HG03565 (cell line): ENCODE data around the gene ADAMTS12.

Source experiments
- ATAC-seq: cut with Tn5 transposase; IDR thresholded peaks from one replicate; pipeline ENCODE4 v1.9.1; 2021; ENCODE audit warnings: mild to moderate bottlenecking, moderate library complexity; ENCODE audit not compliant: unreplicated experiment

ADAMTS12 gene

DNA sequence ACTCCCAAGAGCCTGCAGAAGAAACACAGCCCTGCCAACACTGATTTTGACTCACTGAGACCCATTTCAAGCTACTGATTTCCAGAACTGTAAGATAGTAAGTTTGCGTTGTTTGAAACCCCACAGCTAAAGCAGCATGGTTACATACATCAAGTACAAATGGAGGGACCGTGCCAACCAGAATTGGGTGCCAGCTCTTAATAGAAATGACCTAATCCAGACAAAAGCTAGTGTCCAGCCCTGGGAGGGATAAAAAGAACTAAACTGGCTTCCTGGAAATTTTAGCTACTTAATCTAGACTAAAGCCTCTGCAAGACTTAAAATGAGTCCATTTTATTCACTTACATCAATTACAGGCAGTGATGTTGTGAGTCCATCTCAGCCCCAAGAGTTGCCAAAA lies 122.6 kb downstream of the ADAMTS12 start:
- no peak for ATAC-seq

DNA sequence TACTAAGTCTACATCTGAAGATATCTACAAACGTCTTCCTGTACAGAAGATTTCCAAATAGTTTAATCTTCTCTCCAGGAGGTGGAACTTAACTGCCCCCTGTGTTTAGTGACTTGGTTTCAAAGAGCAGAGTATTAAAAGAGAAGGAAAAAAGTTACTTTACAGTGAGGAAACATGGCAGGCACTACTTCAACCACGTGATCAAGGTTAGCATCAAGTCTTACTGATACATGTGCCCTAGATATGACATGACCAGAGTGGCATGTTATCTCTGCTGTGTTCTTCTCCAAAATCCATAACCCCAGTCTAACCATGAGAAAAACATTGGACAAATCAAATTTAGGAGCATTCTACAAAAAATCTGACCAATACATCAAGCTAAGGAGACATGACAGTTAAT lies 125.8 kb downstream of the ADAMTS12 start:
- ATAC-seq: no peak

DNA sequence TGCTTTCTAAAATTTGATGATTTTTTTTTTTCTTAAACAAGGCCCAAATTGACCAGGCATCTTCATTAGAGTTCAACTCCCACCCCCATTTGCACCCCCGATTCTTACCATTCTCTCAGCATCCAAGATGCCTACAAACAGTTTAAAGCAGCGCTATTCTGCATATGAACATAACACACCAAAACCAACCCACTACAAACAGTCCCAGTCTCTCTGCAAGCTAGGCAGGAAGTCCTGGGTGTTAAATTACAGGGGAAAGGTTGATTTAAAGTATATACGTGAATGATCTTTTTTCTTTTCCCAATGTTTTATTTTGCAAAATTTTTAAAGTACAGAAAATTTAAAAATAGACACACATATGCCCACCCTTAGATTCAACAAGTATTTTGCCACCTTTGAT lies 127.0 kb downstream of the ADAMTS12 start:
- ATAC-seq: no peak

DNA sequence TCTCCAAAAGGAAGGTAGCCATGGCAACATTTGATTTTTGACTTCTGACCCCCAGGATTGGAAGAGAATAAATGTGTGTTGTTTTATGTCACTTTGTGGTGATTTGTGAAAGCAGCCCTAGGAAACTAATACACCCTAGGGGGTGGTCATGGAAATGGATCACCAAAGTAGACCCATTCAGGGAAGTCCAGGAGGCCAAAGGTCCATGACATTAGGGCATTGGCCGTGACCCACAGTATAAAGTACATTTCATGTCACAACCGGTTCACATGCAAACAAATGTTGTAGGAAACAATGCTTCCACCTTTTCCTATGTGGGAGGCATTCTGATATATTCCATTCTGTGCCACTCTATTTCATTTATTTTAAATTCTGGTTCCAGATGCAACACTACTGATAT lies 128.4 kb downstream of the ADAMTS12 start:
- no peak for ATAC-seq

DNA sequence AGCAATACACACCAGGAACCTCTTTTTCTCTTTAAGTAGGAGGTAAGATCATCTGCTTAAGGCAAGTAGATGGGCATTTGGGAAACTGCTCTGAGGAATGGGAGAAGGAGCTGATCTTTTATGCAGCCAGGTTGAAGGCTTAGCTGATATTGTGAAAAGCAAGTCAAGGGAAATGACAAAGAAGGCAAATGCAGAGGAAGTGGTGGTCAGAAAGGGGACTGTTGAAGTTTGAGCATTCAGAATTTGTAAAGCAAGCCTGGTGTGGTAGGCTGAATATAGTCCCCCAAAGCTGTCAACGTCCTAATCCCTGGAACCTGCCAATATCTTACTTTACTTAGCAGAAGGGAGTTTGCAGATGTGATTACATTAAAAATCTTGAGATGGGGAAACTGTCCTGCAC lies 128.9 kb downstream of the ADAMTS12 start:
- ATAC-seq: no peak

DNA sequence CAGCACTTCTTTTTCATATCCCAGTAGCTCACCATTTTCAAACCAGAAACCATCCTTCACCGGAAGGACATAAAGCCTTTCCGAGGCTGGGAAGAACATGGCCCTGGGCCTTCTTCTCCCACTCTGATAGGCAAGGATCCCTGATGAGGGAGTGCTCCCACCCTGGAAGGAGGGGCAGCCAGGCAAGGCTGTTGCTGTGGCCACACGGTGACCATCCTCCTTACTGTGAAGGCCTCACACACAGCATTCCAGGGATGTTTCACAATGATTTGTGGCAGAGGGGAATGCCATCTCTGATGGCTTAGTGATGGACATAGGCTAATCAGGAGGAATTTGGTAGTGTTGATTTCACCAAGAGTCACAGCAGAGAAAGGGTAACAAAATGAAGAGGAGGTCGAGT lies 130.7 kb downstream of the ADAMTS12 start:
- no peak for ATAC-seq

DNA sequence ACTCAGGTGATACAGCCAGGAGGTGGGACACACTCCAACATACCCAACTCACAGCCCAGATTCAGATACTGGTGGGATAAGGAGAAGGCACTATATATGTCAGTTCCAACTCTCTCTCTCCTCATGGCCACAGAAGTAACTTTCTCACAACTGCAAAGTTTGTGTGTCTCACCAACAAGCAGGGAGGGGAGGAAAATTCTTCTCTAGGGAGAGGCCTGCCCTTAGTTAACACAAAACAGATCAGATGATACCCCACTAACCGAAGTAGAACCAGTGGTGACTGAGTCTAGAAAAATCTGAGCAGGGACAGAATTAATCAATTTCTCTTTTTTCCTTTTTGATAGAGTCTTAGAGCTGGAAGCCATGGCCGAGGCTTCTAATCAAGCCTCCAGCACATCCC lies 133.1 kb downstream of the ADAMTS12 start:
- no peak for ATAC-seq

DNA sequence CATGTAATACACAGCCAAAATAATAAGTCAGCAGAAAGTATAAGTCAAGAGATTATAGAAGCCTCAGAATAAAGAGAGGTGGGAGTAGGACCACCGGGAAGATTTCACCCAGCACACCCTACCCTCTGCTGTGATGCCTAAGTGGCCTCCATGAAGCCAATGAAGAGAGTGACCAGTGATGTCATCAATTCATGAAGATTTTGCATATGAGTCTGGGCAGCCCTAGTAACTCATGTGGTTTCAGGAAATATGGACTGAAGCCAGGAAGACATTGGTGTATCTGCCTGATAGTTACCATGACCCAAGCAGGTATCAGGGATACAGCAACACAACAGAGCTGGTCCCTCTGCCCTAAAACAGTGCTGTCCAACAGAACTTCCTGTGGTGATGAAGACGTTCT lies 135.3 kb downstream of the ADAMTS12 start:
- ATAC-seq: no peak

DNA sequence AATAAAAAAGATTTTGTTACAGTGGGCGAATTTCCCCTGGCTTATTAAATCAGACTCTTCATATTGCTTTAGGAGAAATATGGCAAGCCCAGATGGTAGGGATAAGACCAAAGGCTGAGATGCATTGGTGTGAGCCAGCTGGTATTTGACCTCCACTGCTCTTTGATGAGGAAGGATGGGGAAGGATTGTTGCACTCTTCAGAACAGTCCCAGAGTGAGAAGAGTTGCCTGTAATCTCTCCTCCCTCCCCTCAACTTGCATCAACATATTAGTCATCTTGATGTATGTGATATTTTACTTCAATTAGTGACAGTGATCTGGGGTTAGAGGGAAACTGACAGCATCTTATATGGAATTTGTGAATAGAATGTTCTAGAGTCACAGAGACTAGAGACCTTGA lies 136.6 kb downstream of the ADAMTS12 start:
- no peak for ATAC-seq

DNA sequence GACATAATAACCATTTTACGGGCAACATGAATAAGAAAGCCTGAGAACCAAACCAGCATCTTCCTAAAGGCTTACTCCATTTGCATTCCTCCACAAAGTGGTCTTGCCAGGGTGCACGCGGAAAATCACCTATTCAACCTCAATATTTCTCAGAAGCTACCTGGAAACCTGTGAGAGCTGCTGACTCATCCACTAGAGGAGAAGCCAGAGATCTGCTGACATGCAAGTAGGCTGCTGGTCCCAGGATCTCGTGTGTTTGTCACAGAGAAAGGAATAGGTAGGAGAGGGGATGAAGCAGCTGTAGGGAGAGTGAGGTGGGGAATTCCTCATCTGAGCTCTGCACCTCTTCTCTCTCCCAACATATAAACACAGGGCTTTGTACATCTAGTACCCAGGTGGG lies 138.1 kb downstream of the ADAMTS12 start:
- ATAC-seq: no peak

DNA sequence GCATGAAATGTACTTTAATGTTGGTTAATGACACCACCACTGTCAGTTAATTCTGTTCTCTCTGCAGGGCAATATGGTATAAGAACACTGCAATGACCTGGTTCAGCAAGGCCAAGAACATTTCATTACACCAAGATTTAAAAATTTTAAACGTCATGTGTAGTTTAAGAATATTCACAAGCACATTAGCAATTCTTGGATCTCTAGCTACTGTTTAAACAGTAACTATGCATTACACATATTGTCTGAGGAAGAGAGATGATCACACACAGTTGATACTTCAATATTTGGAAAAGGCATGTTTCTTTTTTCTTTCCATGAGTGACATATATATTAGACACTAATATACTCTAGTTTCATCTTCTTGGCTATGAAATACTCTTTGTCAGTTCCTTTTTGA lies 143.0 kb downstream of the ADAMTS12 start:
- ATAC-seq: no peak

DNA sequence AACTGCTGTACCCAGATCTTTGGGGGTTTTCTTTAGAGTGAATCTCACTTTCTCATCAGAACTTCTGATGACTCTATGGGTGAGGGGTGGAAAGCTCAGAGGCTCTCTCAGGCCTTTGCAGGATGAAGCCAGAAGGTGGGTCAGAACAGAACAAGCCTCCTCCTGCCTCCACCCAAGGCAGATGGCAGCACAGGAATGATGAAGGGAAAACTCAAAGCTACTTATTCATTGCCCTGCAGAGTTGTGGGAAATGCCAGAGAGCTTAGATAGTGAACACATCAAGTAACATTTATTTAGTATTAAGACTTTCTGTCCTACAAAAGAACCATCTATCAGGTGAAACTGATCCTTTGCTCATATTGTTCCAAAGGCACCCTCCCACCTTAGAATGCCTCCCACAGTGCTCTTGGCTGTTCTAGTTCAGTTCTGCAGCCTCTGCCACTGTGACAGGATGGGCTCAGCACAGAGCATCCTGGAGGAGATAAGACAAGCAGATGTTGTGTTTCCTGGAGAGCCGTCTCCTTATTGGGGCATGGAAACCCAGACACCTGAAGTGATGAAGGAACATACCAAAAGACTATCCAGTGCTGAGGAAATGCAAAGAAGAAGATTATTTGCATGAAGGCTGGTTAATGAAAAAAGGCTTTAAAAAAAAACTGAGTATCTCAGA lies 146.6 kb downstream of the ADAMTS12 start:
- ATAC-seq: no peak

DNA sequence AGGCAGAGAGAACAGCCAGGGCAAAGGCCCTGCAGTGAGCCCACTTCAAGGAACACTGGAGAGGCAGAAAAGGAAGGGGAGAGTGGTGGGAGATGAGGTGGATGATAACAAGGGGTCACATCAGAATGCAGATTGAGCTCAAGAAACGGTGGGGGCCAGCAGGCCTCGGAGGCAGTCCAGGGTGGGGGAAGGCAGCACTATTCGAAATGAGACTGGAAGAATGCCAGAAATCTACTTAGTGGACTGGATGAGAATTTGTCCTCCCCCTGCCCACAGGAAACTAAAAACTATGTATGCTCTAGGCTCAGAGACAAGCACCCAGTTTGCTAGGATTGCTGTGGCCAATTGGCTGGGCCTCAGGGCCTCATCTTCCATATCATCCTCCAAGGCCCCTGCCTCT lies 148.7 kb downstream of the ADAMTS12 start:
- no peak for ATAC-seq

DNA sequence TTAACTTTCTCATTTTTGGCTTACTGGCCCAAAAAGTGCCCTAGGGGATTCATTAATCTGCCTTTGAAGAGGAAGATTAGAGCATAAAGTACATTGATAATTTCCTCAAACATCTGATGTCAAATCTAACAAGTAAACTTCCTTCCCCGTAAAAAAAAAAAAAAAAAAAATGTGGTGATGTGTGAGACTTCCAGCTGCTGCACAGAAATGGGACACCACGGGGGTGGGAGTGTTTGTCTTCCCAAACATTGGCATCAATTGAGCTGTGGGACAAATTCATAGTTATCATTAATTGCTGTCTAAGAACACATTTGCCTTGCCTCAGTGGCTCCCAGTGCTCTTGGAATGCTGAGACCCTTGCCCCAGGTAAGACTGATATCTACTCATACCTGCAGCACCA lies 149.6 kb downstream of the ADAMTS12 start:
- no peak for ATAC-seq

DNA sequence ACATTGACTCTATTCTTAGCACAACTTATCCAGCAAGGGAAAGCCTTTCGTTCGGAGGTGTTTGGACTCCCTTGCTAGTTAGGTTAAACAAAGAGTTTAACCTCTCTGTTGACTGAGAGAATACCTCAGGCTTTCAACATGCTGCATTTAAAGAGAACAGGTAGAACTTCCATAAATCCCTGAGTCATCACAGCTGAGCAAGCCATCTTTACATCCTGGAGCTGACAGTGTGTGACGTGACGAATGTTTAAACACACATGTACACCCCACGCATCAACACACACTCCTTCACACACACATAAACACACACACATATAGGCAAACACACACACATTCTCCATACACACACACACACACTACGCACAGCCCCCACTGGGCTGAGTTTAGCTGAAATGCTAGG lies 152.8 kb downstream of the ADAMTS12 start:
- ATAC-seq: no peak

DNA sequence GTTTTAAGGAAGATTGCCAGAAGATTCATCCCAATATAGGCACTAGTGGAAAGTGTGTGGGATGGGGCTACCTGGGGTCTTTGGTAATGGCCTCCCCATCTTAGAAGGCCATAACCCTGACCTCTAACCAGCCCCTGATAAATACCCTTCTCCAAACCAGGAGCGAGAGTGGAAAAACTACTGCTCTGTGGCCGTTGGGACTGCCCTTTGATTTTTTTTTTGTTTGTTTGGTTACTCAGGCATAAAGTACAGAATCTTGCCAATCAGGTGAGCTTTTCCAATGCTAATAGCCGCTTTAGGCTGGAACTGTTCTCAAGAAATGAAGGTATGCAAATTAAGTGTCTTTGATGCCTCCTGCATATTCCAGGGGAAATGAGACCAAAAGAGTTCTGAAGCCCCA lies 153.7 kb downstream of the ADAMTS12 start:
- ATAC-seq: no peak

DNA sequence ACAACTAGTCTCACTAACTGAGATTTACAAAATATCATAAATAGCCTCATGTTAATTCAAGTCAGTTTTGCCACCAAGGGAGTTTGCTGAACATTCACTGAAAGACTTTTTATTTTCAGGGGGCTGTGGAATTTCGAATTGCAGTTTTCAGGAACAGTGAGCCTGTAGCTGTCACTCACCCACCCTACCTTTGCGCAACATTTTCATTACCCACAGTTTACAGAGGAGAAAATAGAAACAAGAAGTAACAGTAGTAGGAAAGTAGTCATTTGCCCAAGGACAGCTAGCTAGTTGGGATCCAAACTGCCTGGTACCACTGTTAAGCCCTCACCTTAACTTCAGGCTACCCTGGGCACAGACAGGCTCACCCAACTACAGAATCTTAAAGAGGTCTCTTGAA lies 154.1 kb downstream of the ADAMTS12 start:
- ATAC-seq: no peak

DNA sequence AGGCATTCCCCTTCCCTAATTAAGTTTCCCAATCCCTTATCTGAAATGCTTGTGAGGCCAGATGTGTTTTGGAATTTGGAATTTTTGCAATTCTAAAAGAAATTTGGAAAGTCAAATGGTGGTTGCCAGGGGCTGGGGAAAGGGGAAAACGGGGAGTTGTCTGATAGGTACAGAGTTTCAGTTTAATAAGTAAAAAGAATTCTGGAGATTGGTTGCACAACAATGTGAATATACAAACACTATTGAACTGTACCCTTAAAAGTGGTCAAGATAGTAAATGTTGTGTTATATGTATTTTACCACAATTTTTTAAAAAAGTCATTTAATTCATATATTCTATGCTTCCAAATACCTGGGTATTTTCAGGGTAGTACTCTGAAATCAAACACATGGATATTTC lies 154.5 kb downstream of the ADAMTS12 start:
- ATAC-seq: no peak

DNA sequence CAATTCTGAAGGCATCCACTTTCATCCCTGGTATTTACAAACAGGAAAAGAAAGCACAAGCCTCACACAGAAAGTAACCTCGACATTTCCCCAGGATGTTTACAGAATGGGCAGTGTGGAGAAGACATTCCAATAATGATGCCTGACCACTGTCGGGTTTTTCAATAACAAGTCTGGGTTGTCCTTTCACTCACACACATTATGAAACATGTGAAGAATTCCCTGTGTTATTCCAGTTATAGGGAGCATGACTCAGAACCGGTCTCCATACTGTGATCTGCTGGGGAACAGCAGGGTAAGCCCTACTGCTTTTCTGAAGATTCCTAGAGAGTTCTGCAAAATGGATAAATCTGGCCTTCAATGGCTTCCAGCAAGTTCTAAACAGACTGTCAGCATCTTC lies 155.3 kb downstream of the ADAMTS12 start:
- ATAC-seq: no peak

DNA sequence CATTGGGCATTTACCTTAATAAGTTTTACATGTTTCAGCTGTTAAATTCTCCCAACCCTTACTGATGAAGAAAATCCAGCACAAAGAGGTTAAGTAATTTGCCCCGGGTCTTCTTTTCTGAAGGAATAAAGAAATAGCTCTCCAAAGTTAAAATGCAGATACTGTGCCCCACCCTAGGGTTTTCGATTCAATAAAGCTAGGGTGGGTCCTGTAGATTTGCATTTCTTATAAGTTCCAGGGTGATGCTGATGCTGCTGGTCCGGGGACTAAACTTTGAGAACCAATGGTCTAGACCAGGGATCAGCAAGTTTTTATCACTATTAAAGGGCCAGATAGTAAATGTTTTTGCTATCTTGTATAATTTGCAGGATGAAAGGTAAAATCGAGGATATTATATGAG lies 156.7 kb downstream of the ADAMTS12 start:
- ATAC-seq: no peak

DNA sequence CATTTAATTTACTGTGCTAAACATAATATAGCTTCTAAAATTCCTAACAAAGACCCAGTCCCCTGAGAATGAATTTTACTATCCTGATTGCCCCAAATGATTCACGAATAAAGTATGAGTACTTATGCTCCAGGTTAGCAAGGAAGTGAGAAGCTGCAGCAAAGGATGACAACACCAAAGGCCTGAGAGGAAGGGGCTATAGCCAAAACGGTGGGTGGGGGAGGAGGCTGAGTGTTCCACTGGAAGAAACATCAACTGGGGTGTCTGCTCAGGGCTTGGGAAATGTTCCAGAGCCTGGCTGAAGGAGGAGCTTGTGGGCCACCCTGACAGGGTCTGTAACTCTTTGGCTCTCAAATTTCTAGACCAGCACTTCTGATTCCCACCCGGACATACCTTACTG lies 157.3 kb downstream of the ADAMTS12 start:
- no peak for ATAC-seq

DNA sequence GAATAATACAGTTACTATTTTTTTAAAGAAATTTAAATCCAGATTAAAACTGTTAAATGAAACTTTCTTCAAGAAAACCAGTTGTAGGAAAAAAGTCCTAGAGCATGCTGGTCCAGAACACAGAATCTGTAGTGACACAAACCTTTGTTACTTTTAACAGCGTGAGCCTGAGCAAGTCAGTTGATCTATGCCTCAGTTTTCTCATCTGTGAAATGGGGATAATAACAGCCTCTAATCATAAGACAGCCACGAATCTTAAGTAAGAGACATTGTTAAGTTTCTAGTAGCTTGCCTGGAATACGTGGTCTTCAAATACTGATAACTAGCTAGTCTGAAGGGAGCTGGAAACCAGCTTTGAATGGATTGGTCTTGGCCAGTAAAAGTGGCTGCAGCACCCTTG lies 158.6 kb downstream of the ADAMTS12 start:
- no peak for ATAC-seq

DNA sequence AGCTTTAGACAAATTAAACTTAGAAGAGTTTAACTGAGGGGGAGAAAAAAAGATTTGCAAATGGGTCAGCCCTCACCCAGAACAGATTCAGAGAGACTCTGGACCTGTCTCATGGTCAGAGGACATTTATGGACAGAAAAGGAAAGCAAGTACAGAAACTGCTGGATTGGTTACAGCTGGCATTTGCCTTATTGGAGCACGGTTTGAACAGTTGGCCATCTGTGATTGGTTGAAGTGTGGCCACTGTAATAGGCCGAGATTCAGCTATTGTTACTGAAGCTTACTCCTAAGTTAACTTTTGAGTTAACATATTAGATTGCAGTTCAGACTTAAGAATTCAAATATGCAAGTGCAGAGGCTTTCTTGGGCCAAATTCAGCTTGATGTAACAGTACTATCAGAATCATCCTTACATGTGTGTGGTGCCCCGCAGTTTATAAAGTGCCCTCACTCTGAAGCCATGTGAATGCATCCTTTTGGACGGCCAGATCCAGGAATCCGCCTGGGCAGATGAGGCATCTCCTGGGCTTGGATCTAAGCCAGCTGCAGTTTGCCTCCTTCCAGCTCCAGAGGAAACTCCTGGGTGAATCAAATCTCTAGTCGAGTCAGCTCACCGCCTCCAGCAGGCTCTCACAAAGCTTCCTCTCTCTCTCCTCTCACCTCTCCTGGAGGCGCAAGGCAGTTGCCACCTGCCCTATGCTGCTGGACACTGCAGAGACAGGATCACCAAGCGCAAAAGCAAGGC lies 165.2 kb downstream of the ADAMTS12 start:
- no peak for ATAC-seq
